B cell (primary cell): ENCODE measurements around the gene C1QL3. TPM values are rescaled to one million over a fixed set of nuclear protein-coding genes. Genes with fewer than 3 reads are reported as not detected.

ENCODE experiments used
- ATAC-seq: fragments of 200-7000 bp; cut with Tn5 transposase; one replicate; pipeline ENCODE4 v1.10.0; 2021; ENCODE audit warnings: low read depth, mild to moderate bottlenecking, moderate number of reproducible peaks, moderate library complexity
- CTCF ChIA-PET: fragments of 350-600 bp; sonication (Branson Sonifier 250); formaldehyde crosslinking; loops from one replicate; lab custom pipeline; 2021; ENCODE audit warnings: antibody characterized with exemption, inconsistent platforms; lab: Charles Lee
- POLR2A ChIA-PET: fragments of 350-600 bp; sonication (Branson Sonifier 250); formaldehyde crosslinking; loops from one replicate; lab custom pipeline; 2021; ENCODE audit warnings: antibody characterized with exemption; lab: Charles Lee
- DNase-seq: peaks from one replicate; pipeline ENCODE4 v3.0.0; 2013
- H2AFZ ChIP-seq: 2 replicates; pipeline ENCODE4 v1.6.1; 2012; ENCODE audit warnings: mild to moderate bottlenecking, low read depth, low read length; ENCODE audit not compliant: insufficient read depth, poor library complexity, severe bottlenecking
- H3K27ac ChIP-seq, 2 donors: 1 replicate in 1 of 2; 2 replicates in 1 of 2; pipeline ENCODE4 v1.5.1; 2012 to 2013; ENCODE audit warnings: low read length in 2 of 2, mild to moderate bottlenecking in 2 of 2, moderate library complexity in 1 of 2
- H3K27me3 ChIP-seq, 4 experiments: fragments of 200-600 bp in 1 of 4; sonication (generic) in 1 of 4; replicated peaks in 1 of 4; 1 replicate in 2 of 4; 2 replicates in 2 of 4; pipeline versions ENCODE4 v1.6.1 to v1.7.0; 2013 to 2016; ENCODE audit warnings: low read length in 3 of 4, mild to moderate bottlenecking in 2 of 4, mixed read lengths in 1 of 4, moderate library complexity in 1 of 4; ENCODE audit not compliant: insufficient read depth in 4 of 4, control insufficient read depth in 3 of 4; ENCODE audit errors: control extremely low read depth in 1 of 4
- H3K36me3 ChIP-seq, 2 experiments: replicated peaks in 1 of 2; 1 replicate in 1 of 2; 2 replicates in 1 of 2; pipeline versions ENCODE4 v1.6.1 to v1.7.1; 2013; ENCODE audit warnings: low read length in 1 of 2; ENCODE audit not compliant: insufficient read depth in 2 of 2, control insufficient read depth in 1 of 2; ENCODE audit errors: control extremely low read depth in 1 of 2, extremely low read depth in 1 of 2
- H3K4me1 ChIP-seq, 2 donors: fragments of 200-600 bp in 1 of 2; sonication (generic) in 1 of 2; 1 replicate in 1 of 2; 2 replicates in 1 of 2; pipeline versions ENCODE4 v1.5.1 to v1.6.1; 2013 to 2017; ENCODE audit warnings: low read length in 2 of 2; ENCODE audit not compliant: control insufficient read depth in 2 of 2, insufficient read depth in 2 of 2
- H3K4me2 ChIP-seq: replicated peaks from 2 replicates; pipeline ENCODE3; 2012; ENCODE audit warnings: mild to moderate bottlenecking, low read depth, low read length; ENCODE audit not compliant: poor library complexity, severe bottlenecking
- H3K4me3 ChIP-seq, 5 experiments: fragments of 200-600 bp in 1 of 5; sonication (generic) in 1 of 5; 1 replicate in 3 of 5; 2 replicates in 2 of 5; pipeline versions ENCODE4 v1.5.1 to v1.7.0; 2011 to 2016; ENCODE audit warnings: low read length in 4 of 5, mild to moderate bottlenecking in 4 of 5, low read depth in 2 of 5, control low read depth in 1 of 5, moderate library complexity in 1 of 5; ENCODE audit not compliant: insufficient read depth in 1 of 5; ENCODE audit errors: control extremely low read depth in 1 of 5, extremely low read depth in 1 of 5
- H3K79me2 ChIP-seq: fragments of 200-600 bp; sonication (generic); one replicate; pipeline ENCODE4 v1.6.0; 2016; ENCODE audit warnings: low read length; ENCODE audit not compliant: control insufficient read depth, insufficient read depth
- H3K9ac ChIP-seq: fragments of 200-600 bp; sonication (generic); 2 replicates; pipeline ENCODE4 v1.6.1; 2017; ENCODE audit warnings: mild to moderate bottlenecking, low read length, moderate library complexity
- H3K9me3 ChIP-seq, 3 donors: one replicate each; pipeline versions ENCODE4 v1.6.1 to v1.7.1; 2013; ENCODE audit warnings: low read length in 2 of 3; ENCODE audit not compliant: control insufficient read depth in 2 of 3, insufficient read depth in 1 of 3; ENCODE audit errors: control extremely low read depth in 1 of 3
- H4K20me1 ChIP-seq: 2 replicates; pipeline ENCODE4 v1.6.0; 2012; ENCODE audit warnings: mild to moderate bottlenecking, low read length; ENCODE audit not compliant: insufficient read depth, control insufficient read depth, poor library complexity, severe bottlenecking
- H3K27ac Mint-ChIP-seq: one replicate; pipeline ENCODE4 v1.8.0; 2021; ENCODE audit warnings: mixed read lengths
- H3K27me3 Mint-ChIP-seq: one replicate; pipeline ENCODE4 v1.8.0; 2021; ENCODE audit warnings: mixed read lengths
- H3K4me1 Mint-ChIP-seq: one replicate; pipeline ENCODE4 v1.8.0; 2021; ENCODE audit warnings: mixed read lengths
- H3K4me3 Mint-ChIP-seq: one replicate; pipeline ENCODE4 v1.8.0; 2021; ENCODE audit warnings: mixed read lengths
- H3K9me3 Mint-ChIP-seq: one replicate; pipeline ENCODE4 v1.8.0; 2022; ENCODE audit warnings: mixed read lengths; ENCODE audit not compliant: insufficient read depth
- CTCF ChIP-seq: fragments of 200-600 bp; IDR thresholded peaks from one replicate; pipeline ENCODE4 v1.8.0; 2022; ENCODE audit warnings: antibody characterized with exemption, mild to moderate bottlenecking
- EZH2 ChIP-seq: IDR thresholded peaks from 2 replicates; pipeline ENCODE4 v1.6.1; 2012; ENCODE audit warnings: borderline replicate concordance, low read depth, mild to moderate bottlenecking, moderate library complexity, low read length; ENCODE audit not compliant: insufficient read depth, poor library complexity, severe bottlenecking
- WGBS: methylation state at CpG from one replicate; pipeline ENCODE4 v1.1.5; 2013; ENCODE audit warnings: missing lambda C conversion rate; ENCODE audit not compliant: insufficient coverage; 5-methylcytosine and 5-hydroxymethylcytosine counted together
- intact Hi-C: fragments of 100-400 bp; cut with micrococcal nuclease; formaldehyde crosslinking; loops from one replicate; pipeline ENCODE4 v1.10.0; 2022
- polyA minus RNA-seq: library from RNA; depleted of rRNA, polyadenylated mRNA; stranded (reverse); fragments of >200 nt; gene quantifications from 2 replicates; pipeline ENCODE4 v1.2.3, GENCODE V29; 2012
- polyA plus RNA-seq: library from polyadenylated mRNA; depleted of rRNA; stranded (reverse); fragments of >200 nt; gene quantifications from 2 replicates; pipeline ENCODE4 v1.2.3, GENCODE V29; 2012
- total RNA-seq, 2 donors: library from RNA; stranded (reverse); fragments of 120-200 nt in 1 of 2; gene quantifications; 1 replicate in 1 of 2; 2 replicates in 1 of 2; pipeline versions ENCODE4 v1.2.3 to v1.2.4, GENCODE V29; 2013 to 2022

C1QL3 gene
- total RNA-seq (not detected in 2 replicates), polyA plus RNA-seq (not detected in 2 replicates), polyA minus RNA-seq (not detected in 2 replicates)
- not detected for total RNA-seq (2013)

DNA sequence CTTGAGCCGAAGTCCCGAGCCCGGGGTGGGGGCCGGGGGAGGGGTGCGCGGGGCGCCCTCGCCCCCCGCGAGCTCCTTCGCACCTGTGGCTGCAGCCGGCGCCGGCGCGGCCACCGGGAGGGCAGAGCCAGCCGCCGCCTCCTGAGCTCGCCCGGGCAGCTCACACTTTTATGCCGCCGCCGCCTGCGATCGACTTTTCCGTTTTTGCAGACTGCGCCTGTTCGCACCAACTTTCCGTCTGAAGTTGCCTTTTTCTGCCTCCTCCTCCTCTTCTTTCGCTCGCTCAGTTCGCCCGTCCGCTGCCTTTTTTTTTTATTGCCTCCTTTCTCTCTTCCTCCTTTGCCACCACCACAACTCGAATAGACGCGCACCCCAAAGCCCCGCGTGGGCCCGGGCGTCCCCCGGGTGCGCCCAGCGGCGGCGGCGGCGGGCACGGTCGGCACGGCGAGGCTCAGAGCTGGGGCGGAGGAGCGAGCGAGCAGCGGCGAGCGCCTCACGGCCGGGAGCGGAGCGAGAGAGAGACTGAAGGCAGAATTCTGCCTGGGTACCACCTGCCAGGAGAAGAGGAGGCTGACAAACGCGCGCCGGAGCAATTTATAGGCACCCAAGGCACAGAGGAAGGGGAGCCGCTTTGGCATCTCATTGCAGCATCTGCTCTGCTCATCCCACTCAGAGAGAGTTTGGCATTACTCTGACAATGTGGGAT, at the start of gene C1QL3:
C1QL3 (minus strand) TSS at position 569 of the 706 bp plus-strand sequence. CDS start 814 bp downstream, outside the sequence.
- peak; percentile 39 for ATAC-seq

More for the DNA sequence above, at the start of gene C1QL3:
- peak within 1 kb of the TSS; percentile 51 for H3K9ac ChIP-seq
- WGBS = 2% methylated on average over 67 of the region's 68 CpGs
- CTCF ChIA-PET = no interaction called here
- H3K9me3 ChIP-seq = peaks cover 0 to 7% (median 0%) of the 10 kb centered on the region in 3 donors
- no peak within 1 kb of the TSS for H3K27ac ChIP-seq
- H3K9me3 Mint-ChIP-seq = no peaks in the 10 kb centered on the region
- H3K4me2 ChIP-seq = peak within 1 kb of the TSS; percentile 74
- peaks cover 18% of the 10 kb centered on the region for H3K4me1 Mint-ChIP-seq
- TF ChIP-seq CTCF (no peak), EZH2 (no peak)
- H3K27me3 Mint-ChIP-seq = peaks cover 40% of the 10 kb centered on the region
- peak; percentile 17 for DNase-seq
- intact Hi-C loops = no loop called here
- peaks cover 14 to 19% of the 10 kb centered on the region in 2 donors for H3K4me1 ChIP-seq
- peak within 1 kb of the TSS in 3 of 5 experiments; percentile 22 to 41 (median 25) for H3K4me3 ChIP-seq
- H3K27me3 ChIP-seq = peaks cover 0 to 29% (median 10%) of the 10 kb centered on the region in 4 experiments
- H3K4me3 Mint-ChIP-seq = peak within 1 kb of the TSS; percentile 86
- H3K27ac Mint-ChIP-seq = no peak within 1 kb of the TSS
- H3K79me2 ChIP-seq = no peaks in the 10 kb centered on the region
- H2AFZ ChIP-seq = no peak within 1 kb of the TSS
- POLR2A ChIA-PET = no interaction called here
- no peaks in the 10 kb centered on the region for H4K20me1 ChIP-seq
- no peaks in the 10 kb centered on the region for H3K36me3 ChIP-seq
